Activated T-helper 1 cell treated with Interleukin-2 at 50 U/mL for 16 hours (primary cell): ENCODE measurements around the gene C19orf53.
"Not testable (repeated sequence)": the region's sequence is repeated elsewhere in the genome, so short reads cannot be mapped to it uniquely, and the experiment has no call there.

ENCODE experiments used
- DNase-seq: peaks from one replicate; pipeline ENCODE4 v3.0.0-alpha.2; 2020; ENCODE audit warnings: low read depth

C19orf53 gene

DNA sequence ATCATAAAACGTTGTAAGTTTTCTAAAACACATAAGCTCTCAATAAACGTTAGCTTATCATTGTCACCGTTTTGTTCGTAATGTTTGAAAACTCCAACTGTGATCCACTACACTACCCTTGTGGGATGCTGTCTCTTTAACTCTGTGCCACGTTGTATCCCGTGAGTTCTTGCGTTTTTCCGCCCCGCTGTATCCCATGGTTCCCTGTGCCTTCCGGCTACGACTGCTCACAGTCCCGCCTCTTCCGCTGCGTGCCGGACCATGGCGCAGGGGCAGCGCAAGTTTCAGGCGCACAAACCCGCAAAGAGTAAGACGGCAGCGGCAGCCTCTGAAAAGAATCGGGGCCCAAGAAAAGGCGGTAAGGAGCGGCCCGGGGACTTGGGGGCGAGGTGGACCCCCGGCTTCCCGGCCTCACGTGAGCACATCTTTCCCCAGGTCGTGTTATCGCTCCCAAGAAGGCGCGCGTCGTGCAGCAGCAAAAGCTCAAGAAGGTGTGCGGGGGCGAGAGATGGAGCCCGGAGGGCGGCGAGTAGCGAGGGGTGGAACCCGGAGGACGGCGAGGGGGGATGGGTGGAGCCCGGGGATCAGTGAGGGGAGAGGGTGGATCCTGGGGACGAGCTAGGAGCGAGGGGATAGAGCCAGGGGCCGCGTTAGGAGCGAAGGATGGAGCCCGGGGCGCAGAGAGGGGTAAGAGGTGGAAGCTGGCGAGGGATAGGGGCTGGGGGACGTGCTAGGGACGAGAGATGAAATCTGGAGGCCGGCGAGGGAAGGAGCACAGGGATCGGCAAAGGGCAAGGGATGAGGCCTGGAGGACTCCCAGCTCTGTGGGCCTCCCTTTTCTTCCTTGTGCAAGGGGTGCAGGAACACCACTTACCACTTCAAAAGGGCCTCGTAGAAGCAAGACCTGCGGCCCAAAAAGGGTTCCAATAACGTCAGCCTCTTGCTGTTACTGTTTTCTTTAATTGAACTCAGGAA is at the start of gene C19orf53:
C19orf53 (plus strand) TSS at position 240 of the 975 bp plus-strand sequence; CDS start at position 262, 22 bp downstream.
- DNase-seq, result peak; percentile 79

DNA sequence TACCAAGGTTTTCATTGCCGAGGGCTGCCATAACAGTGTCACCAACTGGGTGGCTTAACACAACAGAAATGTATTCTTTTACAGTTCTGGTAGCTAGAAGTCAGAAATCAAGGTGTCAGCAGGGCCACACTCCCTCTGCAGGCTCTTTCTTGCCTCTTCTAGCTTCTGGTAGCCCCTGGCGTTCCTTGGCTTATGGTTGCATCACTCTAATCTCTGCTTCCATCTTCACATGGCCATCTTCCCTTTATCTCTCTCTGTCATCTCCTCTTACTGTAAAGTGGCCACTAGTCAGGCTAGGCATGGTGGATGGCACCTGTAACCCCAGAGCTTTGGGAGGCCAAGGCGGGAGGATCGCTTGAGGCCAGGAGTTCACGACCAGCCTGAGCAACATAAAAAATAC is 47.9 kb upstream of the C19orf53 start:
- DNase-seq, result no peak

DNA sequence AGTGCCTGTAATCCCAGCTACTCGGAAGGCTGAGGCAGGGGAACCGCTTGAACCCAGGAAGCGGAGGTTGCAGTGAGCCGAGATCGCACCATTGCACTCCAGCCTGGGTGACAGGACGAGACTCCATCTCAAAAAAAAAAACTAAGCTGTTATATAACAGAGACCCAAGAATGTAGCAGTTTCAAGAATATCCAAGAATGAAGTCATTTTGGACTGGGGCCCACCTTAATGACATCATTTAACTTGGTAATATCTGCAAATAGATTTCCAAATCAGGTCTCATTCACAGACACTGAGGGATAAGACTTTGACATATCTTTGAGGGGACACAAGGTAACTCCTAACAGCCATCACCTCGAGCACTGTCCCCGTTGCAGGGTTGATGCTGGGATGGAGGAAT is 46.5 kb upstream of the C19orf53 start:
- no peak for DNase-seq

DNA sequence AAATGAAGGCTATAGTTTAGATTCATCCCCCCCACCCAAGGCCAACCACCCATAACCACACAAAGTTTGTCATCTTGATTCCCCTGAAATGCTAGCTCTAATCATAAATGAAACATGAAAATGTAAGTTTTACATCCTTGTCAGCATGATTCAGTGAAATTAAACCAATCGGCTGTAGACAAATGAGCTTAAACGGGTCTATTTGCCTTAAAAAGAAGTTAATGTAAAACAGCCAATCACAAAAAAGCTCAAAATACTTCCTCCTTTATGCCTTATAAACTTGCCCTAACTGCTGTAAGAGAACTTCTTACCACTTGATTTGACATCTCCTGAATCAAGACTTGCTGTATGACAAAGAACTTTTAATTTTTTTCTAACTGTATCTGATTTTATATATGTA is 44.4 kb upstream of the C19orf53 start:
- DNase-seq, result no peak

DNA sequence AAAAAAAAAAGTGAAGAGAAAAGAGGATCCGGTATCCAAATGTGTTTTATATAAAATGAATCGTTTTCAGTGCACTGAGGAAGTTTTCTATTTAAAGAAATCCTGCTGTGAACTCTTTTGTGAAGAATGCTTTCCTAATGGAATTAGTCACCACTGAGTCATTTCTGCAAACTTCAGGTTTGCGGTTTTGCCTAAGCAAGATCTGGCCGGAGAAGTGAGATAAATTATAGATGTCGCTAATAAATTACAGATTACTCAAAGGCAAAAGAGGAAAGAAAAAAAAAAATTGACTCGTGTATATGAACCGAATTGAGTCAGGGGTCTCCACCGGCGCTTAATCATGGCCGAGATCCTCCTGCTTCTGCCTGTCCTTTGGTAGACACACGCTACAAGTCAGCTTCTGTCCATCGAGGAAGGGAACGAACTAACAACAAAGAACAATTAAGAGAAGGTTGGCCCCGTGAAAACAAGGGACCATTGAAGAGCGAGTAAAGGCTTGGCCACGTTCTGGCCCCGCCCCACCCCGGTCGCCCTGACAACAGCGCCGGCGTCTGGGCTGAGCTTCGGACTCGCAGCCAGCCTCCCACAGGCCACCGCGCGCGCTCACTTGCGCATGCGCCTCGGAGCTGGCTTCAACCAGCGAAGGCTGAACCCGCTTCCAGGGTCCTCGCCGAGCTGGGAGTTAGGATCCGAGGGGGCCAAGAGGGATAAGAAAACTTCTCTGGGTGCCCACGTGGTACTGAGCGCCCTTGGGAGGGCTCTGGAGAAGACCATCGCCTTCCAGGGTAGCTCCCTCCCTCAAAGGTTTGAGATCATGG is 42.9 kb upstream of the C19orf53 start:
- peak; percentile 92 for DNase-seq

DNA sequence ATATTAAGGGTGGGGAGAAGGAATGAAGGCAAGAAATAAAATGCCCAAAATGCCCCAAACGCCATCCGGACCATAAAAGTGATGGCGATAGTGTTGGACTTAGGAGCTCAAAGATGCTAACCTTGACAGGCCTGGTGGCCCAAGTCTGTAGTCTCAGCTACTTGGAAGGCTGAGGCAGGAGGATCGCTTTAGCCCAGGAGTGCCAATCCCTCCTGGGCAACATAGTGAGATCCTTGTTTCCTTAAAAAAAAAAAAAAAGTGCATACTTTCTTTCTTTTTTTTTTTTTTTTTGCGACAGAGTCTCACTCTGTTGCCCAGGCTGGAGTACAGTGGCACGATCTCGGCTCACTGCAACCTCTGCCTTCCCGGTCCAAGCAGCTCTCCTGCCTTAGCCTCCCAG is 41.9 kb upstream of the C19orf53 start:
- DNase-seq, result no peak

DNA sequence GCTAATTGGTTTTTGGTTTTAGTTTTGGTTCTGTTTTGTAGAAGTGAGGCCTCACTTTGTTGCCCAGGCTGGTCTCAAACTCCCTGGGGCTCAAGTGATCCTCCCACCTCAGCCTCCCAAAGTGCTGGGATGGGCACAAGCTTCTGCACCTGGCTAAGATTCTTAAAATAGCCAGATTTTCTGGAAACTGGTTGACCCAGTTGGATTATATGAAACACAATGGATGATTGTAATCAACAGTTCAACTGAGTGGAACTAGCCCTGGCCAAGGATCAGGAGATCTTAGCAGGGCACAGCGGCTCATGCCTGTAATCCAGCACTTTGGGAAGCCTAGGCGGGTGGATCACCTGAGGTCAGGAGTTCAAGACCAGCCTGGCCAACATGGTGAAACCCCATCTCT is 39.5 kb upstream of the C19orf53 start:
- no peak for DNase-seq

DNA sequence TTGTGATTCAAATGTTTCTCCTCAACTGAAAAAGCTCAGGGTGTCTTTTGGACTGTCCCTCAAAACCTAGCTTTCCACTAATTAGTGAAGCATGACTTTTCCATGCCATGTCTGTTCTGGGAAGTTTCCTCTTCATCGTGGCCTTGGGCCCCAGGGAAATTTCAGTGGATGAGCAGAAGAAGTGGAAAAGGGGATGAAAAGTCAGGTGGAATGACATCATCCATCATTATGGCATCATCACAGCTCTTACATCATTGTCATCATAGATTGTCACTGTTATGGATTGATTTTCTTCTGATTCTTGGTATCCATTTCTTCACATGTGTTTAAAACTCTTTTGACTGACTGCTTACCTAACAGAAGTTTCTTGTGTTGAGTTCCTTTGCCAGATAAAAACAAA is 36.2 kb upstream of the C19orf53 start:
- no peak for DNase-seq

DNA sequence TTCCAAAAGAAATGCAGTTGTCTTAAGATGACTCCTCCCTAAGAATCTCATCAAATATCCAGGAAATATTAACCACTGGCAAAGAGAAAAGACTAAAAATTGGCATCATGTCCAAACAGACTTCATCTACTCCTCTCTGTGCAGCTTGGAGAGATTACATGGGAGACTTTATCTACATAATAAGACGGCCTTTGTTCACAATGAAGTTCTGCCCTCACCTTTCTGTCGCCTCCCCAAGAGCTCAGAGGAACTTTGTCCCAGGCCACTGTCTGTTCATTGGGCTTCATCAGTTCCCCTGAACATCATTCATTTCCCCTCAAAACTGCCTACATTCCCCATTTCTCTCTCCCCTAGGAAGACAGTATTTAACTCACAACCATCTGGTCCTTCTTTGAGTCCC is 32.4 kb upstream of the C19orf53 start:
- DNase-seq, result no peak

DNA sequence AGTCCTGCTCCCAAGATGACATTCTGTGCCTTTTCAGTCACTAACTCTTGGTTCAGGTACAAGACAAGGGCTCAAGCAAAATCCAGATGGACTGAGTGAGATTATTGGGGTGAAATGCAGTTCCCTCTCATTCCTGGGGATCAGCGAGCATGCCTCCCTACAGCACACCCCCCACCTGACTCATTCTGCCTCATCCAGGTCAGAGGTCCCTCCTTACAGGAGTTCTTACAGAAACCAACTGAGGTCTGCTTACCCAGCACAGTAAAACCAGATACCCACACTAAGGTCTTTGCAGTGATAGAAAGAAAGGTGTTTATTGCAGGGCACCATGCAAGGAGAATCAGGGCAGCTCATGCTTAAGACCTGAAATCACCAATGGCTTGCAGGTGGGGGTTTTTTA is 31.5 kb upstream of the C19orf53 start:
- no peak for DNase-seq

DNA sequence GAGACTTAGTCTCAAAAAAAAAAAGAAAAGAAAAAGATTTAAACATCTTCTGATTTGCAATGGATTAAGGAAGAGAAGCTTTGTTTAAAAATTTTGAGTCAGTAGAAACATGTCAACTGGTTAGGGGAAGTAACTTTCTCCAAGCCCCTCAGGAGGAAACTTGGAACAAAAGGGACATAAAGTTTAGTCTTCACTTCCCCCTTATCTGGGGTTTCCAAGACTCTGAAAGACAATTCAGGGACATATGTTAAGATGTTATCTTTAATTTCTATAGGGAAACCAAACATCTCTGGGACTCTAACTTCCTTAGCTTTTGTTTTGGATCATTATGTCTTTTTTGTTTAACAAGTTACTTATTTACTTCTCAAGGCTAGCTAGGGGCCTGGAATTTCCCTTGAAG is 30.1 kb upstream of the C19orf53 start:
- no peak for DNase-seq

DNA sequence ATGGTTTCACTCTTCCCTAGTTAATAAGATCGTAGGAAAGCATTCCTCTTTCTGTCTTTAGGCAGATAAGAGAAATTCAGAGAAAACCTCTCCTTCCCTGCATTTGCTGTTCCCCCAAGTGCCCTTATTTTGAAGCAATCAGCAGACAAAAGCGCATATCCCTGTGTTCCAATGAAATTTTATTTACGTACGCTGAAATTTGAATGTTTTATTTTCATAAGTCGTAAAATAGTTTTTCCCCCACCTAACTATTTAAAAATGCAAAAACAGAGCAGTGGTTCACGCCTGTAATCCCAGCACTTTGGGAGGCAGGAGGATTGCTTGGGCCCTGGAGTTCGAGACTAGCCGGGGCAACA is 27.2 kb upstream of the C19orf53 start:
- no peak for DNase-seq

DNA sequence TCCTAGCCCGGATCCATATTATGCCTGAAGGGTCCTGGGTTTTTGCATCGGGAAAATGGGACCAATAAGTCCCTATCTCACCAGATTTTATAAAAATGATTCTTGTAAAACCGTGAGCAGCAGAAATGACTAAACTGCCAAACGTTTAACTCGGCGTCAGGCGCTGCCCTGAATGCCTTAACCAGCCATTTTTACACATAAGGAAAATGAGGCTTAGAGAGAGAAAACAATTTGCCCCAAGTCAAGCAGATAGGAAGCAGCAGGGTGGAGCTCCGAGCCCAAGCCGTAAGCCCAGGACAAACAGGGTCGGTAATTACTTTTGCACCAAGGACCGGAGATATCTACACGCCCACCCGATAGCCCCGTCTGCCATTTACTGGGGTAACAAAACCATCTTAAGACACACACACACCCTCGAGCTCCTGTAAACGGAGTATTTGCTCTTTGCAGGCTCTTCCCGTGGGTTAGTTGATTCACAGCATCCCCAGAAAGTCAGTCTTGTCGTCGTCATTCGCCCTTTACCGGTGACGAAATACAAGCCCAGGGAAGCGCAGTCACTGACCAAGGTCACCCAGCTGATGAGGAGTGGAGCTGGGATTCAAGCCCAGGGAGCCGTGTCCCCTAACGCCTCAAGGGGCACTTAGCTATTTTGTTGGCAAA is 26.0 kb upstream of the C19orf53 start:
- no peak for DNase-seq

DNA sequence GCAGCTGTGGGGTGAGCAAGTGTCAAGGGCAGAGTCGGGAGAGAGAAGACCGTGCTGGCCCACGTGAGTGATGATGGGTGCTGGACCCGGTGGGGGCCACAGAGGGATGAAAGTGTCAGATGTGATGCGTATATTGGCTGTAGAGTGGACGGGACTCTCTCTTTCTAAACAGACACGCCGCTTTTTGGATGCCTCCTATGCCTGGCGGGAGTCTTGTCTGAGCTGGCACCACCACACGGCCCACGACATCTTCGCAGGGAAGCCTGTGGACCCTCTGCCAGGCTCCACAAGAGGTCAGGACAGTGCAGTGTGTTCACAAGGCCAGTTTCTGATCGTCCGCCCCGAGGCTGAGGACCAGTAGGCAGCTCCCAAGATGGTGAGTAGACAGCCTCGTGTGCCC is 22.8 kb upstream of the C19orf53 start:
- no peak for DNase-seq

DNA sequence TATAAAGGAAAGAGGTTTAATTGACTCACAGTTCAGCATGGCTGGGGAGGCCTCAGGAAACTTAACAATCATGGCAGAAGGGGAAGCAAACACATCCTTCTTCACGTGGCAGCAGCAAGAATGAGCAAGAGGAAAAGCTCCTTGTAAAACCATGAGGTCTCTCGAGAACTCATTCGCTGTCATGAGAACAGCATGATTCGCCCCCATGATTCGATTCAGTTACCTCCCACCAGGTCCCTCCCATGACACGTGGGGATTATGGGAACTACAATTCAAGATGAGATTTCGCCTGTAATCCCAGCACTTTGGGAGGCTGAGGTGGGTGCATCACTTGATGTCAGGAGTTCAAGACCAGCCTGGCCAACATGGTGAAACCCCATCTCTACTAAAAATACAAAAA is 20.6 kb upstream of the C19orf53 start:
- not testable (repeated sequence) for DNase-seq

DNA sequence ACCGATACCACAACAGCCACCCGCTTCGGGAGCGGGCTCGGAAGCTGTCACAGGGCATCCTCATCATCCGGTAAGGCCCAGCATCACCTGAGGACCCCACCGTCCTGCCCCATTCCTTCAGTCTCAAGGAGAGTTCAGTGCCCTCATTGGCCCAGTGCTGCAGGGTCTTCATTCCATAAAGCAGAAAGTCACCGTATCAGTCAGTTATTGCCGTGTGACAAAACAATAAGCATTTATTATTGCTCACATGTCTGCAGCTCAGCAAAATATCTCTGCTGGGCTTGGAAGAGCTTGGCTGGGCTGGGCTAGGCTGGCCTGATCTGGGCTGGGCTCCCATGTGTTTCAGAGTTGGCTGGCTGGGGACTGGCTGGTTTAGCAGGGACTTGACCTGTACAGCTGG is 18.0 kb upstream of the C19orf53 start:
- no peak for DNase-seq

DNA sequence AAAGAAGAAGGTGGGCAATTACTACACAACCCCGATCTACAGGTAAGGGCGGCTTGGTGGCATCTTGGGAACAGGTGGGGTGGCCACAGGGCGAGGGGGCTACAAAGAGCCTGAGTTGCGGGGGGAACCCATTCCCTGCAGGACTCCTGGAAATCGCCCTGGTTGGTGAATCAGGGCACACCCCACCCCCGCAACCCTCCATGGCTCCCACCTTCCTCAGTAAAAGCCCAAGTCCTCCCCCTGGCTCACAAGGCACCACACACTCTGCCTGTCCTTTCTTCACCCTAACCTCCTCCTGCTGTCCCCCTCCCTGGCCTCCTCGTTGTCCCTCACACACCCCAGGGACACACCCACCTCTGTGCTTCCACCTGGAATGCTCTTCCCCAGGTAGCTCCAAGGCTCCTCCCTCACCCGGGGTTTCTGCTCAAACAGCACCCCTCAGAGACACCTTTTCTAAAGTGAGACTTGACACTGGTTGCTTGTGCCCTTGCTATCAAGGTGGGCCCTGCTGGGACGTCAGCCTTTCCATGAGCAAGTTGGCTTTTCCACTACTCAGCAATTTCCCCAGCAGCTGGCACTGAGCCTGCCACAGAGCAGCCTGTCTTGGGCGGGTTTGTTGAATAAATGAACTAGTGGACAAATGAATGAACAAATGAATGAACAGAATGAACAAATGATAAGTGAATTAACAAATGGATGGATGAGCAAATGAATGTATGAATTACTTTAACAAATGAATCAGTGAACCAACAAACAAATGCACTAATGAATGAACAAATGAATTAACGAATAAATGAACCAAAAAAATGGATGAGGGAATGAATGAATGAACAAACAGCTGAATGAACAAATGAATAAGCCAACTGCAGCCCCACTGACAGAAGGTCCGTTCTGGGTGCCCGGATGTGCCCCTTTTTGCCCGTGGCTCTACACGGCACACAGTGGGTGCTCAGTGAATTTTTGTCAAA is 16.2 kb upstream of the C19orf53 start:
- no peak for DNase-seq

DNA sequence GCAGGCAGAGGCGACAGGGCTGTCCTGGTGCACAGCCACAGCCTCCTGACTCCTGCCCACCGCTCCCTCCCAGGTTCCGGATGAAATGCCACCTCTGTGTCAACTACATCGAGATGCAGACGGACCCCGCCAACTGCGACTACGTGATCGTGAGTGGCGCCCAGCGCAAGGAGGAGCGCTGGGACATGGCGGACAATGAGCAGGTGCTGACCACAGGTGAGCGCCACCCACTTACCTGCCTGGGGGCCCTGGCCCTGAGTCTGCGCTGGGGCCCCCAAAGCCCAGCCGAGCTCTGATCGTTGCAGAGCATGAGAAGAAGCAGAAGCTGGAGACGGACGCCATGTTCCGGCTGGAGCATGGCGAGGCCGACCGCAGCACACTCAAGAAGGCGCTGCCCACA is 15.5 kb upstream of the C19orf53 start:
- no peak for DNase-seq

DNA sequence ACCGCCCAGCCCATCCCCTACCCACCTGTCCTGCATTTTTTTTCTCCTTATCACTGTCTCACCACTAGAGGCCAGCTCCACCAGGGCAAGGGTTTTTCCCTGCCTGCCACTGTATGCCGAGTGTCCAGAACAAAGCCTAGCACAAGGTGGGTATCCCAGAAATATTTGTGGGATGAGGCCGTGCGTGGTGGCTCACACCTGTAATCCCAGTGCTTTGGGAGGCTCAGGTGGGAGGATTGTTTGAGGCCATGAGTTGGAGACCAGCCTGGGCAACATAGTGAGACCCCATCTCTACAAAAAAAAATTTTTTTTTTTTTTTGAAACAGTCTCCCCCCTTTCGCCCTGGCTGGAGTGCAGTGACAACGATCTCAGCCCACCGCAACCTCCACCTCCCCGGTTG is 12.8 kb upstream of the C19orf53 start:
- no peak for DNase-seq

DNA sequence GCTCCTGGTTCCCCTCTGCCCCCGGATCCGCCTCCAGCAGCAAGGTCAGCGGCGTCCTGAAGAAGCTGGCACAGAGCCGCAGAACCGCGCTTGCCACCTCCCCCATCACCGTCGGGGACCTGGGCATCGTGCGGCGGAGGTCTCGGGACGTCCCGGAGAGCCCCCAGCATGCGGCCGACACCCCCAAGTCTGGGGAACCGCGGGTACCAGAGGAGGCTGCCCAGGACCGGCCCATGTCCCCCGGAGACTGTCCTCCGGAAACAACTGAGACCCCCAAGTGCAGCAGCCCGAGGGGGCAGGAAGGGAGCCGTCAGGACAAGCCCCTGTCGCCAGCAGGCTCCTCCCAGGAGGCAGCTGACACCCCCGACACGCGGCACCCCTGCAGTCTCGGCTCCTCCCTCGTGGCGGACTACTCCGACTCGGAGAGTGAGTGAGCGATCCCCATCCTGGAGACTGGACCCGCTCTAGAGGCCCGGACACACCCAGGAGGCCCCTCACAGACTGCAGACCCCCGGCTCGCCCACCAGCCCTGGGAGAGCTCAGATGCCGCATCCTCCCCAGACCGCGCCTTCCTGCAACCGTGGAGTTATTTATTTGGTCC is 11.5 kb upstream of the C19orf53 start:
- no peak for DNase-seq

DNA sequence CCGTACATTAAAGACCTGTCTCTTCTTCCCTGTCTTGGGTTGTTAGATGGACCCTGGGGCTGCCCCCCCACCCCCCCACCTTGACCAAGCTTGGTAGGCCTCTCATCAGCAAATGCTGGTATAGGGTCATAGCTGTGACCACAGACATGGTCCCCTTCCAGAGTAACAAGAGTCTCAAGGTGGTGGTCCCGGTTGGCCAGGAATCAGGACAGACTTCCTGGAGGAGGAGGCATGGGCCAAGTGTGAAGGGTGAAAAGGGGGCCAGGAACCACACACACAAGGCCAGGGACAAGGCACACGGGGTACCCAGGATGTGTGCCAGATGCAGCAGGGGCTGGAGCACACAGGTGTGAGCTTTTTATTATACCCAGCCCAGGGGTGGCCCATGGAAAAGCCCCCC is 11.0 kb upstream of the C19orf53 start:
- DNase-seq, result no peak
